ENCODE data around the gene DCTN4.

DCTN4 gene

DNA sequence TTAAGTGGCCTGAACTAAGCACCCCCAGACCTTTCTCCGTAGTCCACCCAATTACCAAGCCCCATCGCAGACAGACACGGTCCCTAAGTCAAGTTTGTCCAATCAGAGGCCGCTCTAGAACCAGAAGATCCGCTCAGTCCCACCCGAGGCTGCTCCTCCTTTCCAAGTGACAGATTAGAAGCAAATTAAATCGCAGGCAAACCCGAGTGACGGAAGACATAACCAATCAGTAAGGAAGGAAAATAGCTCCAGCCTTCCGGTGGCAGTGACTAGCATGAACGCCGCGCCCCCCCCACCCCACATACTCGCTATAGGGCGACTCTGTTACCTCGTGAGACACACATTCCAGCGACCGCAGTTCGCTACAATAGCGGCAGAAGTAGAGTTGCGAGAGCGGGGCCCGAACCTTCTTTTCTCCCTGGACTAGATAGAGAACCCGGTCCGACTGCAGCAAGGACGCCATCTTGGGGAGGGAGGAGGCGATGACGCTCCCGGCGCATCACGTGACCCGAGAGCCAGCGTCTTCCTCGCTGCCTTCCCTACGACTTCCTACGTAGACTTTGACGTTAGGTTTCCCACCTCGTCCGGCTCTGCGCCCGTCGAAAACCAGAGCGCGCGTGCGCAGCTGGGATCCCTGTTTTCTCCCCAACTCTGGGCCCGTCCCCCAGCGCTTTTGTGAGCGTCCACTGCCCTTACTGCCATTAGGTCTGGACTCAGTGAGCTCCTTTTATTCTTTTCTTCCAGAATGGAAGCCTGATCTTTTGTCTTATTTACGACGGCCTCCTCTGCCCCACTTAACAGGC, at the start of gene DCTN4:
Gene DCTN4 (minus strand): TSS at position 487 of the 803 bp plus-strand sequence. CDS start 24 bp downstream, at position 463.
- TF ChIP-seq, protein P1, sequence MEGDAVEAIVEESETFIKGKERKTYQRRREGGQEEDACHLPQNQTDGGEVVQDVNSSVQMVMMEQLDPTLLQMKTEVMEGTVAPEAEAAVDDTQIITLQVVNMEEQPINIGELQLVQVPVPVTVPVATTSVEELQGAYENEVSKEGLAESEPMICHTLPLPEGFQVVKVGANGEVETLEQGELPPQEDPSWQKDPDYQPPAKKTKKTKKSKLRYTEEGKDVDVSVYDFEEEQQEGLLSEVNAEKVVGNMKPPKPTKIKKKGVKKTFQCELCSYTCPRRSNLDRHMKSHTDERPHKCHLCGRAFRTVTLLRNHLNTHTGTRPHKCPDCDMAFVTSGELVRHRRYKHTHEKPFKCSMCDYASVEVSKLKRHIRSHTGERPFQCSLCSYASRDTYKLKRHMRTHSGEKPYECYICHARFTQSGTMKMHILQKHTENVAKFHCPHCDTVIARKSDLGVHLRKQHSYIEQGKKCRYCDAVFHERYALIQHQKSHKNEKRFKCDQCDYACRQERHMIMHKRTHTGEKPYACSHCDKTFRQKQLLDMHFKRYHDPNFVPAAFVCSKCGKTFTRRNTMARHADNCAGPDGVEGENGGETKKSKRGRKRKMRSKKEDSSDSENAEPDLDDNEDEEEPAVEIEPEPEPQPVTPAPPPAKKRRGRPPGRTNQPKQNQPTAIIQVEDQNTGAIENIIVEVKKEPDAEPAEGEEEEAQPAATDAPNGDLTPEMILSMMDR (IDR thresholded peaks at IDR 0.05; ENCODE audit: insufficient read depth, low read length, poor library complexity, severe bottlenecking), result no peak
- no peak for TF ChIP-seq EZH2phosphoT487 (conservative IDR thresholded peaks at IDR 0.05; ENCODE audit: low read length)
- peaks cover 37% of the 10 kb centered on the region for H3K79me2 ChIP-seq (ENCODE audit: insufficient read depth, low read length)
- no peaks in the 10 kb centered on the region for H3K9me2 ChIP-seq (replicated peaks; ENCODE audit: insufficient read depth, low read length)

GRCh38 chr5:150804388-150804787, 45.6 kb upstream of the DCTN4 start:
- TF ChIP-seq, protein P1 (IDR thresholded peaks at IDR 0.05; ENCODE audit: insufficient read depth, low read length, poor library complexity, severe bottlenecking), result no peak
- no peak for TF ChIP-seq EZH2phosphoT487 (conservative IDR thresholded peaks at IDR 0.05; ENCODE audit: low read length)
- H2AFZ ChIP-seq (ENCODE audit: low read depth, low read length, severe bottlenecking), result no peak overlapping the region

More for the DNA sequence above, at the start of gene DCTN4:
- Histone ChIP-seq H3K9ac (ENCODE audit: low read length) (peak within 1 kb of the TSS; percentile 82), H3K27me3 (ENCODE audit: low read length) (no peaks in the 10 kb centered on the region), H3F3A (ENCODE audit: insufficient read depth) (no peaks in the 10 kb centered on the region), H3K4me2 (ENCODE audit: low read depth, low read length, poor library complexity, severe bottlenecking) (peak within 1 kb of the TSS; percentile 92), H3K9me3 (ENCODE audit: insufficient read depth, low read length) (no peaks in the 10 kb centered on the region), H4K20me1 (ENCODE audit: low read depth, low read length) (no peaks in the 10 kb centered on the region), H3K4me3 (ENCODE audit: insufficient read depth, low read length, poor library complexity, severe bottlenecking) (peak within 1 kb of the TSS; percentile 93), H3K27ac (ENCODE audit: low read depth, low read length) (peak within 1 kb of the TSS; percentile 79), H3K36me3 (ENCODE audit: low read length) (peaks cover 12% of the 10 kb centered on the region; the same call in 1 of the 2 replicates), H2AFZ (ENCODE audit: low read depth, low read length, severe bottlenecking) (peak within 1 kb of the TSS; percentile 82)

DNA sequence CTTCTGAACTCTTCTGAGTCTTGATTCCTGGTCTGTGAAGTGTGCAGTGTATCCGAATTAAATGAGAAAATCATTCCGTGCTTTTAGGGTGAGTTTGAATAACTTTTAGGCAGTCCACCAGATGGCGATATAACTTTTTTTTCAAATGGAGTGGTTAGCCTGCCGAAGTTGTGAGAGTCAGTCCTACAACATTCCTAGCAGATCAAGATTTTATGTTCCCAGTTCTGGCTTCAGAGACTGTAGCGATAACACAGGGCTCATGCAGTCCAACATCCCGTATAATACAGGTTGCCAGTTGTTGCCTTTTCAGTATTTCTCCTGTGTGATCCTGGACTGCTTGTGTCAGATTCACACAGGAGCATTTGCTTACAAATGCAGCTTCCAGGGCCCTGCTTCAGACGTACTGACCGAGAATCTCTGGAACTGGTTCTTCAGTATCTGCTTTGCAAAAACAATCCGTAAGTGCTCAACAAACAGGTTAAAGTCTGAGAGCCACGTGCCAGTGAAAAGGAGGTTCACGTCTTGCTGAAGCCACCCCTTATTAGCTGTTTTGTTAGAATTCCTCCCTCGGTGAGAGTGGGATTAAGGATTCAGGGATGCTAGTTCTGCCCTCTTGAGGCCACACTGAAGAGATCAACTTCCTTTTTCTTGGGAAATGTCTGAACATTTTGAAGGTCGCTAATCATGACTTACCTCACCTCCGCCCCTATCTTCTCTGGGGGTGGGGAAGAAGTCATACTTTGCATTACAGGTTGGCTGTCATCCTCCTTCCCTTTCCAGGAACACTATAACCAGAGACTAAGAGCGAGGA, 42.5 kb upstream of the DCTN4 start:
- no peak overlapping the region for H3K27ac ChIP-seq (ENCODE audit: low read depth, low read length)

More at GRCh38 chr5:150804388-150804787, 45.6 kb upstream of the DCTN4 start:
- Histone ChIP-seq H3K36me3 (ENCODE audit: low read length) (no peaks in the 10 kb centered on the region), H3K79me2 (ENCODE audit: insufficient read depth, low read length) (no peaks in the 10 kb centered on the region), H3K9me3 (ENCODE audit: insufficient read depth, low read length) (no peaks in the 10 kb centered on the region), H3K4me3 (ENCODE audit: insufficient read depth, low read length, poor library complexity, severe bottlenecking) (no peak overlapping the region), H3K27me3 (ENCODE audit: low read length) (no peaks in the 10 kb centered on the region), H3F3A (ENCODE audit: insufficient read depth) (no peaks in the 10 kb centered on the region), H3K9ac (ENCODE audit: low read length) (no peak overlapping the region), H3K4me2 (ENCODE audit: low read depth, low read length, poor library complexity, severe bottlenecking) (no peak overlapping the region), H3K27ac (ENCODE audit: low read depth, low read length) (no peak overlapping the region), H4K20me1 (ENCODE audit: low read depth, low read length) (no peaks in the 10 kb centered on the region), H3K9me2 (replicated peaks; ENCODE audit: insufficient read depth, low read length) (no peaks in the 10 kb centered on the region)

More for the DNA sequence above, 42.5 kb upstream of the DCTN4 start:
- Histone ChIP-seq H3K79me2 (ENCODE audit: insufficient read depth, low read length) (no peaks in the 10 kb centered on the region), H3K36me3 (ENCODE audit: low read length) (no peaks in the 10 kb centered on the region), H3K9ac (ENCODE audit: low read length) (no peak overlapping the region), H3K27me3 (ENCODE audit: low read length) (no peaks in the 10 kb centered on the region), H2AFZ (ENCODE audit: low read depth, low read length, severe bottlenecking) (peak overlapping the region; percentile 1), H3K4me3 (ENCODE audit: insufficient read depth, low read length, poor library complexity, severe bottlenecking) (no peak overlapping the region), H3K9me3 (ENCODE audit: insufficient read depth, low read length) (no peaks in the 10 kb centered on the region), H3K4me2 (ENCODE audit: low read depth, low read length, poor library complexity, severe bottlenecking) (no peak overlapping the region), H3F3A (ENCODE audit: insufficient read depth) (no peaks in the 10 kb centered on the region), H4K20me1 (ENCODE audit: low read depth, low read length) (no peaks in the 10 kb centered on the region), H3K9me2 (replicated peaks; ENCODE audit: insufficient read depth, low read length) (no peaks in the 10 kb centered on the region)
- TF ChIP-seq EZH2phosphoT487 (conservative IDR thresholded peaks at IDR 0.05; ENCODE audit: low read length), result no peak
- TF ChIP-seq, protein P1 (IDR thresholded peaks at IDR 0.05; ENCODE audit: insufficient read depth, low read length, poor library complexity, severe bottlenecking), result no peak

All from SU-DHL-6 (cell line).